ENCODE results near the gene CDK6. TPM values are rescaled to one million over a fixed set of nuclear protein-coding genes. Genes with fewer than 3 reads are reported as not detected.

CDK6 gene
- total and polyA plus RNA-seq, 2 of the 8 experiments (the other 6 are each of a cell fraction or from before 2014, with no cell fraction given), result 5.9 to 18.9 TPM

GRCh38 chr7:92699560-92699959, 136.8 kb downstream of the CDK6 start:
- DNase-seq (ENCODE audit: low read depth in 1 of 2, low spot score in 2 of 2), result no peak
- CTCF ChIA-PET (ENCODE audit: partially characterized antibody), result interaction anchor here (0.5 to 3.1 kb wide), 5 partner anchors 11 to 170 kb away, joined by 3 to 12 read pairs (median 4); no protein-coding TSS in a partner anchor
- H3K27ac ChIP-seq (ENCODE audit: low read depth, low read length), result no peak overlapping the region
- TF ChIP-seq EZH2 (IDR thresholded peaks at IDR 0.05; ENCODE audit: low read depth, low read length, severe bottlenecking) (no peak), SP1 (IDR thresholded peaks at IDR 0.05; ENCODE audit: low read depth, low read length) (no peak), RBBP5 (IDR thresholded peaks at IDR 0.05; ENCODE audit: borderline replicate concordance, low read depth, low read length) (no peak), SIX5 (IDR thresholded peaks at IDR 0.05; ENCODE audit: low read depth, low read length) (no peak)

More at GRCh38 chr7:92699560-92699959, 136.8 kb downstream of the CDK6 start:
- H3K36me3 ChIP-seq (ENCODE audit: control insufficient read depth in 2 of 4, insufficient read depth in 4 of 4, low read length in 3 of 4), result no peaks in the 10 kb centered on the region
- H3K18ac ChIP-seq (ENCODE audit: extremely low read depth, low read length), result no peak overlapping the region
- no peak overlapping the region for H4K91ac ChIP-seq (replicated peaks; ENCODE audit: insufficient read length, low read length)
- POLR2A ChIA-PET (ENCODE audit: partially characterized antibody), result interaction anchor here (0.8 to 0.9 kb wide), 2 partner anchors 15 to 110 kb away, joined by 3 read pairs; partner anchors contain the start of gene FAM133B
- H3K23ac ChIP-seq (ENCODE audit: insufficient read length), result no peak overlapping the region
- no peak overlapping the region for H2BK15ac ChIP-seq (ENCODE audit: low read length)
- H3K9ac ChIP-seq (replicated peaks in 1 of 4; ENCODE audit: extremely low read depth in 1 of 4, low read depth in 3 of 4, low read length in 3 of 4), result no peak overlapping the region
- H3K56ac ChIP-seq (replicated peaks; ENCODE audit: insufficient read length, low read depth, low read length), result no peak overlapping the region
- no peak overlapping the region for H3K14ac ChIP-seq (ENCODE audit: insufficient read length)
- H4K5ac ChIP-seq (ENCODE audit: insufficient read length, low read depth, low read length), result no peak overlapping the region
- H3K4me2 ChIP-seq (ENCODE audit: insufficient read depth in 1 of 2, low read depth in 2 of 2, low read length in 2 of 2), result no peak overlapping the region
- H3K27me3 ChIP-seq (replicated peaks in 1 of 4; ENCODE audit: control insufficient read depth in 3 of 4, extremely low read depth in 1 of 4, insufficient read depth in 3 of 4, low read length in 3 of 4), result no peaks in the 10 kb centered on the region
- FAIRE-seq, result no peak
- no peaks in the 10 kb centered on the region for H3K9me3 ChIP-seq (ENCODE audit: insufficient read depth in 2 of 2, low read depth in 1 of 2, low read length in 1 of 2)
- H3K4me3 ChIP-seq (ENCODE audit: extremely low read depth in 1 of 4, insufficient read depth in 2 of 4, low read depth in 3 of 4, low read length in 4 of 4), result no peak overlapping the region
- no peaks in the 10 kb centered on the region for H4K20me1 ChIP-seq (replicated peaks in 1 of 2; ENCODE audit: control insufficient read depth in 1 of 2, insufficient read depth in 2 of 2, low read length in 2 of 2)
- H2BK12ac ChIP-seq (ENCODE audit: low read depth, low read length), result no peak overlapping the region
- no peaks in the 10 kb centered on the region for H3K79me2 ChIP-seq (ENCODE audit: control insufficient read depth in 1 of 2, insufficient read depth in 2 of 2, low read length in 2 of 2)
- no peak overlapping the region for H4K8ac ChIP-seq (ENCODE audit: extremely low read depth, insufficient read depth, low read length)
- peaks cover 9% of the 10 kb centered on the region for H3K23me2 ChIP-seq (ENCODE audit: low read depth, low read length)
- no peak overlapping the region for H3K4ac ChIP-seq (replicated peaks; ENCODE audit: insufficient read length, low read depth, low read length)
- H3K79me1 ChIP-seq (ENCODE audit: low read depth, low read length), result no peaks in the 10 kb centered on the region
- no peak overlapping the region for H2BK5ac ChIP-seq (ENCODE audit: low read depth, low read length)
- H2AFZ ChIP-seq (ENCODE audit: low read length), result no peak overlapping the region
- no peak overlapping the region for H2BK20ac ChIP-seq (ENCODE audit: low read length)
- H3K4me1 ChIP-seq (replicated peaks in 1 of 4; ENCODE audit: control insufficient read depth in 3 of 4, insufficient read depth in 4 of 4, low read length in 3 of 4), result peaks cover 0 to 6% (median 2%) of the 10 kb centered on the region in 4 experiments; a peak in 3 of 7 replicates
- WGBS, 2 experiments (ENCODE audit: extremely low coverage in 1 of 2, insufficient coverage in 1 of 2, insufficient read length in 1 of 2, insufficient replicate concordance in 2 of 2, low coverage in 1 of 2, low lambda C conversion rate in 2 of 2, missing lambda C conversion rate in 1 of 2), result 95% methylated on average over 2 of the region's 2 CpGs; no CpG with 5 or more reads in 1 of the 2 experiments
- H2AK5ac ChIP-seq (ENCODE audit: low read depth, low read length), result no peak overlapping the region
- H2BK120ac ChIP-seq (replicated peaks; ENCODE audit: low read depth, low read length), result no peak overlapping the region

All from H1 (cell line).